Panc1 (cell line): Measurements from ENCODE around the gene FAM229B. TPM values are rescaled to one million over a fixed set of nuclear protein-coding genes. Genes with fewer than 3 reads are reported as not detected.

Experiments used
- ATAC-seq: fragments of 200-7000 bp; cut with Tn5 transposase; 2 replicates; pipeline ENCODE4 v1.9.1; 2020; ENCODE audit warnings: mild to moderate bottlenecking, moderate library complexity
- BruUV-seq: library from RNA; stranded (reverse); fragments of 400-500 nt; replicated peaks from 2 replicates; lab custom pipeline; 2021; lab: Mats Ljungman, UMichigan
- CTCF ChIA-PET: fragments of 300-600 bp; sonication (Branson Sonifier 250); formaldehyde crosslinking; loops from one replicate; lab custom pipeline; 2022; ENCODE audit warnings: antibody characterized with exemption; lab: Charles Lee
- POLR2A ChIA-PET: fragments of 300-600 bp; sonication (Branson Sonifier 250); formaldehyde crosslinking; loops from one replicate; lab custom pipeline; 2022; ENCODE audit warnings: antibody characterized with exemption; lab: Charles Lee
- DNase-seq: peaks from one replicate; pipeline ENCODE4 v3.0.0-alpha.2; 2010; ENCODE audit warnings: low read depth, low spot score
- H3K27ac ChIP-seq: 2 replicates; pipeline ENCODE4 v1.5.1; 2011; ENCODE audit warnings: mild to moderate bottlenecking, low read length, inconsistent platforms
- H3K27me3 ChIP-seq: fragments of 200-500 bp; sonication (Bioruptor generic); 2 replicates; pipeline ENCODE4 v1.6.0; 2014; ENCODE audit warnings: low read length, inconsistent platforms; ENCODE audit not compliant: control insufficient read depth, insufficient read depth
- H3K36me3 ChIP-seq: fragments of 200-500 bp; sonication (Bioruptor generic); 2 replicates; pipeline ENCODE4 v1.5.1; 2014; ENCODE audit warnings: inconsistent platforms, mild to moderate bottlenecking, low read length, moderate library complexity; ENCODE audit not compliant: control insufficient read depth, insufficient read depth
- H3K4me1 ChIP-seq: 2 replicates; pipeline ENCODE4 v1.5.1; 2011; ENCODE audit warnings: inconsistent platforms, mild to moderate bottlenecking, low read length, moderate library complexity; ENCODE audit not compliant: control insufficient read depth, insufficient read depth
- H3K4me3 ChIP-seq, 2 experiments: 2 replicates each; pipeline ENCODE4 v1.5.1; 2011 to 2012; ENCODE audit warnings: low read depth in 2 of 2, low read length in 2 of 2, mild to moderate bottlenecking in 2 of 2, inconsistent platforms in 1 of 2, moderate library complexity in 1 of 2
- H3K9me3 ChIP-seq: fragments of 200-500 bp; sonication (Bioruptor generic); 2 replicates; pipeline ENCODE4 v1.5.1; 2014; ENCODE audit warnings: low read depth, mild to moderate bottlenecking, inconsistent platforms, low read length, moderate library complexity; ENCODE audit not compliant: control insufficient read depth, insufficient read depth
- CTCF ChIP-seq: fragments of 450-650 bp; IDR thresholded peaks from 2 replicates; pipeline ENCODE4 v1.5.1; 2017; ENCODE audit warnings: mild to moderate bottlenecking
- POLR2AphosphoS5 ChIP-seq: IDR thresholded peaks from 2 replicates; pipeline ENCODE4 v1.6.1; 2012; ENCODE audit warnings: mild to moderate bottlenecking, low read depth, low read length, moderate library complexity
- SIN3A ChIP-seq: IDR thresholded peaks from 2 replicates; pipeline ENCODE4 v1.6.1; 2012; ENCODE audit warnings: low read depth, mild to moderate bottlenecking, low read length, moderate library complexity, borderline replicate concordance; ENCODE audit not compliant: insufficient read depth
- TCF7L2 ChIP-seq: IDR thresholded peaks from 2 replicates; pipeline ENCODE4 v1.6.1; 2011; ENCODE audit warnings: mild to moderate bottlenecking, low read depth, low read length, inconsistent platforms
- in situ Hi-C: cut with HindIII; loops from 2 replicates; pipeline ENCODE4 v1.10.0; 2016; ENCODE audit warnings: low sequenced_read_pairs, low pct_unique_long_range_greater_than_20kb
- intact Hi-C: fragments of 100-400 bp; cut with micrococcal nuclease; formaldehyde crosslinking; loops from one replicate; pipeline ENCODE4 v1.10.0; 2022; ENCODE audit not compliant: unreplicated experiment
- total RNA-seq: library from RNA; stranded (reverse); gene quantifications from one replicate; pipeline ENCODE4 v1.2.1, GENCODE V29; 2021; ENCODE audit not compliant: unreplicated experiment
- TF ChIP-seq, protein P1 (sequence below), 2 experiments: IDR thresholded peaks; 2 replicates each; pipeline ENCODE4 v1.6.1; 2011 to 2012; ENCODE audit warnings: low read depth in 2 of 2, control low read depth in 1 of 2, low read length in 1 of 2, mild to moderate bottlenecking in 1 of 2, moderate library complexity in 1 of 2; ENCODE audit not compliant: insufficient read depth in 1 of 2

Gene FAM229B
- total RNA-seq, 1 experiment from 2014 or later, result 12.0 TPM

GRCh38 chr6:112118034-112118433 is 30.6 kb downstream of the FAM229B start:
- no peaks in the 10 kb centered on the region for H3K36me3 ChIP-seq
- CTCF ChIA-PET, result no interaction called here
- POLR2A ChIA-PET, result no interaction called here

GRCh38 chr6:112122756-112123155 is 35.4 kb downstream of the FAM229B start:
- ChIA-PET POLR2A (no interaction called here), CTCF (no interaction called here)
- Histone ChIP-seq H3K4me1 (no peaks in the 10 kb centered on the region), H3K27ac (no peak overlapping the region), H3K27me3 (no peaks in the 10 kb centered on the region), H3K36me3 (no peaks in the 10 kb centered on the region), H3K9me3 (no peaks in the 10 kb centered on the region), H3K4me3 (no peak overlapping the region)
- no TSS peak for BruUV-seq
- in situ Hi-C loops (no loop called here), intact Hi-C loops (no loop called here)
- TF ChIP-seq, protein P1, sequence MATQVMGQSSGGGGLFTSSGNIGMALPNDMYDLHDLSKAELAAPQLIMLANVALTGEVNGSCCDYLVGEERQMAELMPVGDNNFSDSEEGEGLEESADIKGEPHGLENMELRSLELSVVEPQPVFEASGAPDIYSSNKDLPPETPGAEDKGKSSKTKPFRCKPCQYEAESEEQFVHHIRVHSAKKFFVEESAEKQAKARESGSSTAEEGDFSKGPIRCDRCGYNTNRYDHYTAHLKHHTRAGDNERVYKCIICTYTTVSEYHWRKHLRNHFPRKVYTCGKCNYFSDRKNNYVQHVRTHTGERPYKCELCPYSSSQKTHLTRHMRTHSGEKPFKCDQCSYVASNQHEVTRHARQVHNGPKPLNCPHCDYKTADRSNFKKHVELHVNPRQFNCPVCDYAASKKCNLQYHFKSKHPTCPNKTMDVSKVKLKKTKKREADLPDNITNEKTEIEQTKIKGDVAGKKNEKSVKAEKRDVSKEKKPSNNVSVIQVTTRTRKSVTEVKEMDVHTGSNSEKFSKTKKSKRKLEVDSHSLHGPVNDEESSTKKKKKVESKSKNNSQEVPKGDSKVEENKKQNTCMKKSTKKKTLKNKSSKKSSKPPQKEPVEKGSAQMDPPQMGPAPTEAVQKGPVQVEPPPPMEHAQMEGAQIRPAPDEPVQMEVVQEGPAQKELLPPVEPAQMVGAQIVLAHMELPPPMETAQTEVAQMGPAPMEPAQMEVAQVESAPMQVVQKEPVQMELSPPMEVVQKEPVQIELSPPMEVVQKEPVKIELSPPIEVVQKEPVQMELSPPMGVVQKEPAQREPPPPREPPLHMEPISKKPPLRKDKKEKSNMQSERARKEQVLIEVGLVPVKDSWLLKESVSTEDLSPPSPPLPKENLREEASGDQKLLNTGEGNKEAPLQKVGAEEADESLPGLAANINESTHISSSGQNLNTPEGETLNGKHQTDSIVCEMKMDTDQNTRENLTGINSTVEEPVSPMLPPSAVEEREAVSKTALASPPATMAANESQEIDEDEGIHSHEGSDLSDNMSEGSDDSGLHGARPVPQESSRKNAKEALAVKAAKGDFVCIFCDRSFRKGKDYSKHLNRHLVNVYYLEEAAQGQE (IDR thresholded peaks at IDR 0.05; ENCODE audit: insufficient read depth in 1 of 2, low read depth in 2 of 2, low read length in 1 of 2), result no peak
- TF ChIP-seq SIN3A, result no peak
- no peak for TF ChIP-seq CTCF
- TF ChIP-seq TCF7L2, result no peak
- no peak for TF ChIP-seq POLR2AphosphoS5
- ATAC-seq, result no peak
- no peak for DNase-seq

More at GRCh38 chr6:112118034-112118433, 30.6 kb downstream of the FAM229B start:
- no peak overlapping the region for H3K4me3 ChIP-seq
- intact Hi-C loops (no loop called here), in situ Hi-C loops (no loop called here)
- no TSS peak for BruUV-seq
- no peak overlapping the region for H3K27ac ChIP-seq
- H3K4me1 ChIP-seq, result no peaks in the 10 kb centered on the region
- TF ChIP-seq POLR2AphosphoS5 (no peak), TCF7L2 (no peak), CTCF (no peak), SIN3A (no peak)
- TF ChIP-seq, protein P1 (IDR thresholded peaks at IDR 0.05; ENCODE audit: insufficient read depth in 1 of 2, low read depth in 2 of 2, low read length in 1 of 2), result no peak
- no peaks in the 10 kb centered on the region for H3K9me3 ChIP-seq
- no peaks in the 10 kb centered on the region for H3K27me3 ChIP-seq
- no peak for ATAC-seq
- DNase-seq, result no peak
